Measurements from ENCODE around the gene AARSD1.
"Not testable (repeated sequence)": the region's sequence is repeated elsewhere in the genome, so short reads cannot be mapped to it uniquely, and the experiment has no call there.

The AARSD1 gene

DNA sequence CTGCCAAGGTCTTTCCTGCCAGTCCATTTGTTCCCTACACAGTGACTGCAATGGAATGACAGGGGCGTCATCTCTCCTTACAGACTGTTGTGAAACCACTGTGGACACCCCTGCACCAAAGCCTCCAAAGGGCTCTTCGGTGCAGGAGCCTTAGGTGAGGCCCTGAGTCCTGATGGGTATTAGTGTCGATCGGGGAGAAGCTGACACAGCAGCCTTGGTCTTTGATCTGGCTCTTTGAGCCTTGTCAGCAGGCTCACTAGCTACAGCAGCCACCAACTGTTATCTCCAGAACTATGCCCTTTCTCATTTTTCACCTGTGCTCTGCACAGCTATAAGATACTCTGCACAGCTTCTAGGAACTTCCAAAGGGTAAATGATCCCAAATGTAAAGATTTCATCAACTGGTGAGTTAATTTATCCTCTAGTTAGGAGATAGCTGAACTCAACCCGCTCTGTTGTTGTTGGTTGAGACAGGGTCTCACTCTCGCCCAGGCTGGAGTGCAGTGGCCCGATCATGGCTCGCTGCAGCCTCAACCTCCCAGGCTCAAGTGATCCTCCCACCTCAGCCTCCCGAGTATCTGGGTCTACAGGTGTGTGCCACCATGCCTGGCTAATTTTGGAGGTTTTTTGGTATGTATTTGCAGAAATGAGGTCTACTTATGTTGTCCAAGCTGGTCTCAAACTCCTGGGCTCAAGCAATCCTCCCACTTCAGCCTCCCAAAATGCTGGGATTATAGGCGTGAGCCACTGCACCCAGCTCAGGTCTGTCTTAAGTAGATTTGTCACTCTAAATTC is 44.0 kb downstream of the AARSD1 start:
- no peak for DNase-seq (ENCODE audit: low read depth)

DNA sequence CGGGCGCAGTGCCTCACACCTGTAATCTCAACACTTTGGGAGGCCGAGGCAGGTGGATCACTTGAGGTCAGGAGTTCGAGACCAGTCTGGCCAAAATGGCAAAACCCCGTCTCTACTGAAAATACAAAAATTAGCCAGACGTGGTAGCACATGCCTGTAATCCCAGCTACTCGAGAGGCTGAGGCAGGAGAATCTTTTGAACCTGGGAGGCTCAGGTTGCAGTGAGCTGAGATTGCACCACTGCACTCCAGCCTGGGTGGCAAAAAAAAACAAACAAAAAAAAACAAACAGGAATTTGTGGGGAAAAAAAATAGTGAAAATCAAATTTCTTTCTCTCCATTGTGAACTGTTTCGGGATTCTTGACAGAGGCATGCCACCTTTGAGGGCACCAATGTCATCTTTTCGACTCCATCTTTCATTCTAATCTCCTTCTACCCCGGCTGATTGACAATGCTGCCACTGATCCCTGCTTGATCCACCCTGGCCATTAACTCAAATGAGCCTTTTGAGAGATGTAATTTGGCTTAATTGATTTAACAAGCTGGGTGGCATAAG is 44.7 kb downstream of the AARSD1 start:
- not testable (repeated sequence) for DNase-seq (ENCODE audit: low read depth)

DNA sequence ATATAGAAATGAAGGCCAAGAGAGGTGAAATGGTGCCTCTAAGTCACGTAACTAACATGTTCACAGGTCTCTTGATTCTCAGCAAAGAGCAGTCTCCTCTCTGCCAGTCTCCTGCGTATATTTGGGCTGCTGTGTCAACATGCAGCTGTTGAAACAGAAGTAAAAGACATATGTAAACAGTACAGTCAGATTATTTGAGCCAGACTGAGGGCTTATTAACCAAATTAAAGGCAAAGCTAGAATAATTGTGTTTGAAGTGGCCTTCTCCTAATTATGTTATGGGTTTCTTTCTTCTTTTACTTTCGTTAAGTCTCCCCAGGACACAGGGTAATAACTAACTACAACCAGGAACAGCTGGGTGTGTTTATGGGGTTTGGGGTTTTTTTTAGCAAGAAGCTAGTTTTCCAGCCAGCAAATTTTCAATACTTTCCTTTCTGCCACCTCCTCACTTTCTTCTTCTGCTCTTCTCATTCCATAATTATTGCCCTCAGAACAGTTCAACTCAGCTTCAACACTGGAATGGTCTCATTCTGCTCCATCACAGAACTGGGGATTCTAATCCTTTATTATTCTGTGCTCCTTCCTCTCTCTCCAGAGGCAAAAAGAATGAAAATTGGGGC is 45.2 kb downstream of the AARSD1 start:
- DNase-seq (ENCODE audit: low read depth) = no peak

DNA sequence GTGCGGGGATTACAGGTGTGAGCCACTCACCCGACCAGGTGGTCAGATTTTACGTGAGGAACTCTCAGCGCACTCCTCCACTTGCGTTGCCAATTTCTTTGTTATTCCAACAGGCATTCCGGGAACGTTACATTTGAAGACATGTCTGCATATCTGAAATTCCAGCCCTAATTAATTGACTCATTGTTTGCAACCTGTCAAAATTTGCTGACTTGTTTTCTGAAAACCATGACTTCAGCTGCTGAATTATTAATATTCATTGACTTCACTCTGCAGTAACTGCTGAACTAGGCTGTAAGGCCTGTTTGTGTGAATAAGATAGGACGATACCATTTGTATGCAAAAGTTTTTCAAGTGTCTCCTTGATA is 47.0 kb downstream of the AARSD1 start:
- no peak for DNase-seq (ENCODE audit: low read depth)

DNA sequence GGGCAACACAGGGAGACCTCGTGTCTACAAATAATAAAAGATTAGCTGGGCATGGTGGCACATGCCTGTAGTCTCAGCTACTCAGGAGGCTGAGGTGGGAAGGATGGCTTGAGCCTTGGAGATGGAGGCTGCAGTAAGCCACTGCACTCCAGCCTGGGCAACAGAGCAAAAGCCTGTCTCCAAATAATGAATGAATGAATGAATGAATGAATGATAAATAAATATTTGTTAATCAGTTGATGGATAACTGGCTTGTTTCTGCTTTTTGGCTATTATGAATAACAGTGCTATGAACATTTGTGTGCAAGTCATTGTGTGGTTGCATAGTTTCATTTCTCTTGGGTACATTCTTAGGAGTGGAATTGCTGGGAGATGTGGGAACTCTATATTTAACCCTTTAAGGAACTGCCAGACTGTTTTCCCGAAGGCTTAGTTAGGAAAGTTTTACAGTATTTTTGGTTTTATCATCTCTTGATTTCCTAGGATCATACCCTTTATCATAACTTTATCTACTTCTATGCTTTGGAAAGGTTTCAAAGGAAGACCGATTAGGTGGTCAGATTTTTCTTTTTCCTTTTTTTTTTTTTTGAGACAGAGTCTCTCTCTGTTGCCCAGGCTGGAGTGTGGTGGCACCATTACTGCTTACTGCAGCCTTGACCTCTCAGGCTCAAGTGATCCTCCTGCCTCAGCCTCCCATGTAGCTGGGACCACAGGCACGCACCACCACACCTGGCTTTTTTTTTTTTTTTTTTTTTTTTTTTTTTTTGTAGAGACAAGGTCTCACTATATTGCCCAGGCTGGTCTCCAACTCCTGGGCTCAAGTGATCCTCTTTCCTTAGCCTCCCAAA is 47.6 kb downstream of the AARSD1 start:
- not testable (repeated sequence) for DNase-seq (ENCODE audit: low read depth)

DNA sequence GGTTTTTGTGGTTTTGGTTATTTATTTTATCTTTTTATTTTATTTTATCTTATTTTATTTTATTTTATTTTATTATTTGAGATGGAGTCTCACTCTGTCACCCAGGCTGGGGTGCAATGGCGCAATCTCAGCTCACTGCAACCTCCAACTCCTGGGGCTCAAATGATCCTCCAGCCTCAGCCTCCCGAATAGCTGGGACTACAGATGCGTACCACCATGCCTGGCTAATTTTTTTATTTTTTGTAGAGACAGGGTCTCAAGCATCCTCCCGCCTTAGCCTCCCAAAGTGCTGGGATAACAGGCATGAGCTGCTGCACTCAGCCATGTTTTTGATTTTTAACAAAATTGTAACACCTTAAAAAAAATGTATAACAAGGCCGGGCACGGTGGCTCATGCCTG is 49.0 kb downstream of the AARSD1 start:
- DNase-seq (ENCODE audit: low read depth) = not testable (repeated sequence)

DNA sequence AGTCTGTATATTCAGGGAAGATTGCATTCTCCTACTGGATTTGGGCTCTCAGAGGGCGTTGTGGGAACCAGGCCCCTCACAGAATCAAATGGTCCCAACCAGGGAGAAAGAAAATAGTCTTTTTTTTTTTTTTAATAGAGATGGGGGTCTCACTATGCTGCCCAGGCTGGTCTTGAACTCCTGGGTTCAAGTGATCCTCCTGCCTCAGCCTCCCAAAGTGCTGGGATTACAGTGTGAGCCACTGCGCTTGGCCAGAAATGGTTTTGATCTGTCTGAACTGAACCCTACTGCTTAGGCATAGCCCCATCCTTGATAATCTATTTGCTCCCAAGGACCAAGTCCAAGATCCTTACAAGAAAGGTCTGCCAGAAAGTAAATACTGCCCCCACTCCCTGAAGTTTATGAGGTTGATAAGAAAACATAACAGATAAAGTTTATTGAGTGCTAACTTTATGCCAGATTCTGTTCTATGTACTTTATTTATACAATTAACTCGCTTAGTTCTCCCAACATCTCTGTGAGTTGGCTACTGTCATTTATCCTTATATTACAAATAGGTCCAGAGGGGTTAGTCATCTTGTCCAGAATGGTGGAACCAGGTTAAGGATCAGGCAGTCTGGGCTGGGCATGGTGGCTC is 50.2 kb downstream of the AARSD1 start:
- no peak for DNase-seq (ENCODE audit: low read depth)

DNA sequence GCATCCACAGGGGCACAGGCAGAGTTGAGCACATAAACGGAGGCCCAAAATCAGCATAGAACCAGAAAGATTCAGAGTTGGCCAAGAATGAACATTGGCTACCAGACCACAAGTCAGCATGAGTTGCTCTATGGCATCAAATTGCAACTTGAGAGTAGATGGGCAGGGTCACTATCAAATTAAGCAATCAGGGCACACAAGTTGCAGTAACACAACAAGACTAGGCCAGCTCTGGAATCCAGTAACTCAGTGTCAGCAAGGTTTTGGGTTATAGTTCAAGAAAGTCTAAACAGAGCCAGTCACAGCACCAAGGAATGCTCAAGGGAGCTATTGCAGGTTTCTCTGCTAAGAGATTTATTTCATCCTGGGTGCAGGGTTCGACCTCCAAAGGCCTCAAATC is 50.7 kb downstream of the AARSD1 start:
- no peak for DNase-seq (ENCODE audit: low read depth)

DNA sequence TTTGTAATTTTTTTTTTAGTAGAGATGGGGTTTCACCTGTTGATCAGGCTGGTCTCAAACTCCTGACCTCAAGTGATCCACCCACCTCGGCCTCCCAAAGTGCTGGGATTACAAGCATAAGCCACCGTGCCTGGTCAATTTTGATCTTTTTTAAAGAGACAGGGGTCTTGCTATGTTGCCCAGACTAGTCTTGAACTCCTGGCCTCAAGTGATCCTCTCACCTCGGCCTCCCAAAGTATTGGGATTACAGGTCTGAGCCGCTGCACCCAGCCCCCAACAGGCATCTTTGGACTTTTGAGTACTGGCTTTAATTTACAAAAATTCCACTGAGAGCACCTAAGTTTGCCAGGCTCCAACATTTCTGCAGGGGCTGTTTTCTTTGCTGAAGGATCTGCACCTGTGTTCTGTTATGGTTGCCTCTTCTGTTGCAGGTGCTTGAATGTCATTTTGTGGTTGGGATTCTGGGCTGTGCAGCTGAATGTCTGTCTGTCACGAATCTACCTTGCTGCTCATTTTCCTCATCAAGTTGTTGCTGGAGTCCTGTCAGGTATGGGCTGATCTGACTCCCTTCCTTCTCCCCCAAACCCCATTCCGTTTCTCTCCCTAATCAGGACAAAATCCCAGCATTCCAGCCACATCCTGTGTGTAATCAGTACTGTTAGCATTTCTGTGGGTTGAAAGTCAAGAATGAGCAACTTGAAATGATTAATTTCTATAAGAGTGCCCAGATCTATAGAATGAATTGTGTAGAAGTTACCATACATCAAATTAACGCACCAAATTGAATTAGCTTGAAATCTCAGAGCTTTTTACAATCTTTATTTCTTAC is 55.2 kb downstream of the AARSD1 start:
- DNase-seq (ENCODE audit: low read depth) = no peak

DNA sequence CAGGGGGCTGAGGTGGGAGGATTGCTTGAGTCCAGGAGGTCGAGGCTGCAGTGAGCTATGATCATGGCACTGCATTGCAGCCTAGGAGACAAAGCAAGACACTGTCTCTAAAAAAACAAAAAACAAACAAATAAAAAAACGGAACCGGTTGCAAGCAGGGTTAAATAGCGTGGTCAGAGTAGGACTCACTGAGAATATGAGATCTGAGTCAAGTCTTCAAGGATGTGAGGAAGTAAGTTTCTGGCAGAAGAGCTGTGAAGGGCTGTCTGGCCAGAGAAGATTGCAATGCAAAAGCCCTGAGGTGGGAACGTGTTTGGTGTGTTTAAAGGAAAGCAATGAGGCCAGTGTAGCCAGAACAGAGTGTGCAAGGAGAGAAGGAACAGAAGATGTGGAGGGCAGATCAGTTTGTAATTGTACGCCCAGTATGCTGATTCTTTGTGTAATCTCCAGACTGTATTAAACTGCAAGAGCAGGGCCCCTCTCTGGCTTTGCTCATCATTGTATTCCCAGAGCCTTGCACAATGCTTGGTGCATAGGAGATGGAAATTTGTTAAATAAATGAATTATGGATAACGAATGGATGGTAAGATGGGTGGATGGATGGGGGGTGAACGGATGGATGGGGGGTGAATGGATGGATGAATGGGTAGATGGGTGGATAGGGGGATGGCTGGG is 57.3 kb downstream of the AARSD1 start:
- no peak for DNase-seq (ENCODE audit: low read depth)

DNA sequence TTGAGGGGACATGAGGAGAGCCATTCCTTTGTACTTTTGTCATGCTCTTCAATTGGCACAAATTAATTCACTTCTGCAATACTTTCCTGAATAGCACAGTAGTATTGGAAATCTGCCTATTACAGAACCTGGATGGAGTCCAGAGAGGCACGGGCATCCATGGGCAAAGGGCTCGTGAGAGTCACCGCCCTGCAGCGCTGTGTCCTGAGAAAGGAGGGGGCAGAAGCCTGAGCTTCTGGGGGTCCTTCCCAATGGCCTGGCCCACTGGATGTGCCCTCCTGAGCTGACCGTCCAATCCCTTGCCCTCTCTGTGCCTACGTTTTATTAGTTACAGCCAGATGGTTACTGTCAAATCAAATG is 60.2 kb downstream of the AARSD1 start:
- DNase-seq (ENCODE audit: low read depth) = no peak

DNA sequence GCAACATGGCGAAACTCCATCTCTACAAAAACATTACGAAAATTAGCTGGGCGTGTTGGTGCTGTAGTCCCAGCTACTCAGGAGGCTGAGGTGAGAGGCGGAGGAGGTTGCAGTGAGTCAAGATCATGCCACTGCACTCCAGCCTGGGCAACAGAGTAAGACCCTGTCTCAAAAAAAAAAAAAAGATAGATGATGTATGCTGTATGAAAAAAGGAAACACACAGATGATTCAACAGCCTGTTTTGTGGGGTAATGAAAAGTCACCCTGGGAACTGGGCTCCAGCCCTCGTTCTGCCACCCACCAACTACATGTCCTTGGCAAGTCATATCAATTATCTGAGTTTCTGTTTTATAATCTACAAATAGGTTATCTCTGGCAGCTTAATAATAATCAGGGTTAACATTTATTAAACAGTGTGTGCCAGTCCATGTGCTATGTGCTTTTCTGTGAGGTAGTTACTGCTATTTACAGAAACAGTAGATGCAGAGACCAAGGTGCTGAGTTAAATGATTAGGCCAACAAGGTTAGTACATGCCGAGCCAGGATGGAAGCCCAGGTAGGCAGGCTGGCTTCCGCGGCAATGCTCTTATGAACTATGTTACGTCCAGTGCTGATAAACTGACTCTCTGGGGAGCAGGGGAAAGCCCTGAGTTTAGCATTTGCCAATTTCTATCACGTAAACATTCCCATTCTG is 62.6 kb downstream of the AARSD1 start:
- no peak for DNase-seq (ENCODE audit: low read depth)
